ENCODE results near the gene COLEC12.

Gene COLEC12

GRCh38 chr18:500632-501405, at the start of gene COLEC12:
Gene COLEC12, minus strand, starts transcription at chr18:500701. Its CDS starts 187 bp downstream, at chr18:500514.
- DNase-seq (ENCODE audit: low read depth in 2 of 2), result no peak

GRCh38 chr18:549967-550366, 49.5 kb upstream of the COLEC12 start:
- DNase-seq (ENCODE audit: low read depth in 2 of 2), result no peak

- DNase-seq (ENCODE audit: low read depth in 2 of 2), result no peak
These were observed 43.1 kb upstream of the COLEC12 start for GRCh38 chr18:543447-544078.

GRCh38 chr18:533995-534601, 33.6 kb upstream of the COLEC12 start:
- no peak for DNase-seq (ENCODE audit: low read depth in 2 of 2)

GRCh38 chr18:532632-533031, 32.1 kb upstream of the COLEC12 start:
- DNase-seq (ENCODE audit: low read depth in 2 of 2), result no peak

DNA sequence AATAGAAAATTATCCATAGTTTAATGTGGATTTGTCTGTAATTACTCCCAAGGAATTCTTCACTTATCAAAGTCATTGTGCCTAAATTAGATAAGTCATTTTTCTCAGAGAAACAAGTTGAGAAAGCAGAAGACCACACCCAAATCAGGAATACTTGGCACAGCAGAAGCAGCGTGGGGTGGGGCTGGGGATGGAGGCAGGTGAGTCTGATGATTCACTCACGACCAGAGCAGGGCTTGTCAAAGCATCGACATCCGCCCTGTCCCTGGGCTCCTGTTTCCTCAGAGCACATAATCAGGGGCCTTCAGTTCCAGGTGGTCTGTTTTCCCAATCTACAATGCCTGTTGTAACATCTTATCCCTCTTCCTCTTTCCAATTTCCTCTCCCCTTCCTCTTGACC, 31.5 kb upstream of the COLEC12 start:
- DNase-seq (ENCODE audit: low read depth in 2 of 2), result no peak

- DNase-seq (ENCODE audit: low read depth in 2 of 2), result no peak
These were observed 26.6 kb upstream of the COLEC12 start for GRCh38 chr18:527146-527545.

- DNase-seq (ENCODE audit: low read depth in 2 of 2), result no peak
These were observed 26.2 kb upstream of the COLEC12 start for GRCh38 chr18:526681-527080.

DNA sequence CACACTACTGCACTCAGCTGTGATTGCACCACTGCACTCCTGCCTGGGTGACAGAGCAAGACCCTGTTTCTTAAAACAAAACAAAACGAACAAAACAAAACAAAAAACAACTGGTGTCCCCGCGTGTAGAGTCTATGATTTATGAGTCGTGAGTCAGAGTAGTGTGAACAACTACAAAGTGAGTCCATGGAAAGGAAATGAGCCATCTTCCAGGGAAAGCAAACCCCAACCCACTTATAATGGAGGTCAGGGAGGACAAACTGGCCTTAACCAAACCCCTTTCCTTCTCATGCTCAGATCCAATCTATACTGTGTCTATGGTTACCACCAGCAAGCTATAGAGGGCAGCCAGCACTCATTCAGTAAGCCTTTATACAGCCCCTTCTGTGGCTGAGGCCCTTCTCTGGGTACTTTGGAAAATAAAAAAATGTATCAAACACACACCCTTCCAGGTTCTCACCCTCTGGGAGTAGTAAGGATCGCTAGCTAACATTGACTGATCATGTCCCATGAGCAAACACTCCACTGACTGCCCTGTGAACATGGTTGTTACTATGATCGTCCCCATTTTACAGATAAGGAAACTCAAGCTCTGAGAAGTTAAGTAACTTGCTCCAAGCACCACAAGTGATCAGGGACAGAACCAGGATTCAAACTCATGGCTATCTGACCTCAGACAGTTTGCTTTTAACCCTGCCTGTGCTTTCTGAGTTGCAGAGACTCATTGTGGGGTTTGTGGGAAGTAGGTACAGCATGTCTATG, 24.7 kb upstream of the COLEC12 start:
- DNase-seq (ENCODE audit: low read depth in 2 of 2), result no peak

DNA sequence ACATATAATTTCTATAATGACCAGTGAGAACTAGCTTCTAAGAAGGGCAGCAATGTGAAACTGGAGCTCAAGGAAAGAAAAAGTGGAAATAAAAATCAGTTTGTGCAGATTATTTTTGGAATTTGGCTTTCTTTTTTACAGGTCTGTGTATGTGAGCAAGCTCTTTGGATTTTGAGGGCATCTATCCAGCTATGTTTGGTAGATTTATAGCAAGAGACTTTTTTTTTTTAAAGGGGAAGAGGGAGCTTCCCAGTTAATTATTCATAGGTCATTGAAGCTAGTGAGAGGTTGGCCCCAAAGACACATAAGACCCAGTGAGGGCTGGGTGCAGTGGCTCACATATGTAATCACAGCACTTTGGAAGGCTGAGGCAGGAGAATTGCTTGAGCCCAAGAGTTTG, 24.0 kb upstream of the COLEC12 start:
- DNase-seq (ENCODE audit: low read depth in 2 of 2), result no peak

GRCh38 chr18:523561-523960, 23.1 kb upstream of the COLEC12 start:
- no peak for DNase-seq (ENCODE audit: low read depth in 2 of 2)

GRCh38 chr18:519019-519879, 18.7 kb upstream of the COLEC12 start:
- DNase-seq (ENCODE audit: low read depth in 2 of 2), result no peak

GRCh38 chr18:518081-518480, 17.6 kb upstream of the COLEC12 start:
- DNase-seq (ENCODE audit: low read depth in 2 of 2), result no peak

- no peak for DNase-seq (ENCODE audit: low read depth in 2 of 2)
These were observed 15.3 kb upstream of the COLEC12 start for GRCh38 chr18:515838-516237.

GRCh38 chr18:515156-515815, 14.8 kb upstream of the COLEC12 start:
- DNase-seq (ENCODE audit: low read depth in 2 of 2), result no peak

- DNase-seq (ENCODE audit: low read depth in 2 of 2), result no peak
These were observed 13.5 kb upstream of the COLEC12 start for GRCh38 chr18:513826-514530.

DNA sequence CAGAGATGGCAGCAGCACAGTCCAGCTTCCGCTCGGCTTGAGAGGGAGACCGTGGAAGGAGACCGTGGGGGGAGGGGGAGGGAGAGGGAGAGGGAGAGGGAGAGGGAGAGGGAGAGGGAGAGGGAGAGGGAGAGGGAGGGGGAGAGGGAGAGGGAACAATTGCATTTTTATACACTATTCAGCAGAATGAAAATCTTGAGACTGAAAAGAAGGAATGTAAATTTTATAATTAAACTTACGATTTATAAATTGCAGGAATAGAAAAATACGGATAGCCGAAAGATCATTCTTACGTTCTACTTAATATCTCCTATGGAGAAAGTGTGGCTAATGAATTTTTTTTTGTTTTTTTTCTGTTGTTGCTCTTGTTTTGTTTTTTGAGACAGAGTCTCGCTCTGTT, 12.5 kb upstream of the COLEC12 start:
- DNase-seq (ENCODE audit: low read depth in 2 of 2), result no peak

DNA sequence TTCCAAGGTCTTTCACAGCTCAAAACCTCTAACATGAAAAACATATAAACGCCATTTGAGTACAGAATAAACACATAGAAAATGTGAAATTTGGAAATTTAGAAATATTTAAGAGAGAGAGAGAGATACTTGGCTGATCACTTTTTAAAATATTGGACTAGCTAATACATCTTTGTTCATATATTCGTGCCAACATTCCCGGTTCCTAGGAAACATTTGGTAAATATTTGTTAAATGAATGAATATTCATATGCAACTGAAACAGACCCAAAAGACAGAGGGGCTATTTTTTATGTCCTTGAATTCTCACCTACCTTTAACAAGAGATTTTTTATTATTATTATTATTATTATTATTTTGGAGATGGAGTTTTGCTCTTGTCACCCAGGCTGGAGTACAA, 8.3 kb upstream of the COLEC12 start:
- no peak for DNase-seq (ENCODE audit: low read depth in 2 of 2)

GRCh38 chr18:507636-508035, 7.1 kb upstream of the COLEC12 start:
- no peak for DNase-seq (ENCODE audit: low read depth in 2 of 2)

- no peak for DNase-seq (ENCODE audit: low read depth in 2 of 2)
These were observed 6.3 kb upstream of the COLEC12 start for GRCh38 chr18:506801-507200.

Measured in stimulated activated CD8-positive, alpha-beta memory T cell treated with anti-CD3 and anti-CD28 coated beads, Interleukin-7, amount 100 ng/mL, for 1 hour (primary cell).